DOHH2 (cell line): ENCODE measurements around the gene COL4A1.

Experiments
- CTCF ChIP-seq: fragments of 200-600 bp; sonication (generic); IDR thresholded peaks from one replicate; pipeline ENCODE4 v1.5.1; 2014; ENCODE audit warnings: antibody characterized with exemption, mild to moderate bottlenecking, low read depth, low read length; ENCODE audit not compliant: poor library complexity, severe bottlenecking
- EZH2phosphoT487 ChIP-seq: fragments of 200-600 bp; sonication (generic); IDR thresholded peaks from 2 replicates; pipeline ENCODE4 v1.6.1; 2017; ENCODE audit warnings: borderline replicate concordance, mild to moderate bottlenecking, antibody characterized with exemption, low read length, moderate library complexity, mixed read lengths

GRCh38 chr13:110291286-110291685 is 15.7 kb downstream of the COL4A1 start:
- TF ChIP-seq CTCF (no peak), EZH2phosphoT487 (no peak)
